C4-2B (cell line): Measurements from ENCODE around the gene PPME1.

Experiments
- ZFX ChIP-seq: fragments of 450-650 bp; IDR thresholded peaks from 2 replicates; pipeline ENCODE4 v1.6.1; 2017
- TF ChIP-seq, protein P1 (sequence below): fragments of 450-650 bp; conservative IDR thresholded peaks from 2 replicates; pipeline ENCODE4 v1.5.1; 2017; ENCODE audit warnings: mild to moderate bottlenecking

DNA sequence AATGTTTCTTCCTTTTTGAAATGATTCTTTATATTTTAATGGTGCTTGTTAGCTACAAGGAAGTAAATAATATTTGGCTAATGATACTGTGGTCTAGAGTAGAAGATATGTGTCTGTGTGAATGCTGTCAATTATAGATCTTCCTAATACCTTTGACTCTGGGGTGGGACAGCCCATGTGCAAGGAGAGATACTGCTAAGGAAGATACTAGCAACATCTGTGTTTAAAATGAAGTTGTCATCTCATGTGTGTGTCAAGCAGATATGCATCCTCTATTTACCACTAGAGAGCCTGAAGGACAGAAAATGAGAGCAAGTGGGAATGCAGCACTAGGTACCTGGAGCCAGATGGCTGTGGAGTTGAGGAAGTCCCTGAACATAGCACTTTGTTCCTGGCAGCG, 34.1 kb downstream of the PPME1 start:
- TF ChIP-seq, protein P1, sequence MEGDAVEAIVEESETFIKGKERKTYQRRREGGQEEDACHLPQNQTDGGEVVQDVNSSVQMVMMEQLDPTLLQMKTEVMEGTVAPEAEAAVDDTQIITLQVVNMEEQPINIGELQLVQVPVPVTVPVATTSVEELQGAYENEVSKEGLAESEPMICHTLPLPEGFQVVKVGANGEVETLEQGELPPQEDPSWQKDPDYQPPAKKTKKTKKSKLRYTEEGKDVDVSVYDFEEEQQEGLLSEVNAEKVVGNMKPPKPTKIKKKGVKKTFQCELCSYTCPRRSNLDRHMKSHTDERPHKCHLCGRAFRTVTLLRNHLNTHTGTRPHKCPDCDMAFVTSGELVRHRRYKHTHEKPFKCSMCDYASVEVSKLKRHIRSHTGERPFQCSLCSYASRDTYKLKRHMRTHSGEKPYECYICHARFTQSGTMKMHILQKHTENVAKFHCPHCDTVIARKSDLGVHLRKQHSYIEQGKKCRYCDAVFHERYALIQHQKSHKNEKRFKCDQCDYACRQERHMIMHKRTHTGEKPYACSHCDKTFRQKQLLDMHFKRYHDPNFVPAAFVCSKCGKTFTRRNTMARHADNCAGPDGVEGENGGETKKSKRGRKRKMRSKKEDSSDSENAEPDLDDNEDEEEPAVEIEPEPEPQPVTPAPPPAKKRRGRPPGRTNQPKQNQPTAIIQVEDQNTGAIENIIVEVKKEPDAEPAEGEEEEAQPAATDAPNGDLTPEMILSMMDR = no peak
- no peak for TF ChIP-seq ZFX
